Smooth muscle cell (in vitro differentiated cells): ENCODE results near the gene CST1. TPM values are rescaled to one million over a fixed set of nuclear protein-coding genes. Genes with fewer than 3 reads are reported as not detected.

Experiments used
- DNase-seq: peaks from one replicate; lab custom pipeline; 2025; ENCODE audit not compliant: unreplicated experiment; lab: John Stamatoyannopoulos, UW
- H2AFZ ChIP-seq: fragments of 200-600 bp; sonication (generic); 2 replicates; pipeline ENCODE4 v1.6.0; 2016; ENCODE audit warnings: antibody characterized with exemption, low read depth, mild to moderate bottlenecking
- H3F3A ChIP-seq: fragments of 200-600 bp; sonication (generic); 2 replicates; pipeline ENCODE4 v1.6.0; 2017; ENCODE audit warnings: antibody characterized with exemption, low read depth
- H3K27ac ChIP-seq: fragments of 200-600 bp; sonication (generic); 2 replicates; pipeline ENCODE4 v1.5.1; 2016; ENCODE audit warnings: low read depth, mild to moderate bottlenecking
- H3K27me3 ChIP-seq: fragments of 200-600 bp; sonication (generic); 2 replicates; pipeline ENCODE4 v1.6.1; 2016; ENCODE audit warnings: low read depth, mild to moderate bottlenecking
- H3K36me3 ChIP-seq: fragments of 200-600 bp; sonication (generic); 2 replicates; pipeline ENCODE4 v1.5.1; 2016; ENCODE audit warnings: low read depth
- H3K4me1 ChIP-seq: fragments of 200-600 bp; sonication (generic); 2 replicates; pipeline ENCODE4 v1.5.1; 2016; ENCODE audit warnings: low read depth
- H3K4me2 ChIP-seq: fragments of 200-600 bp; sonication (generic); 2 replicates; pipeline ENCODE4 v1.6.0; 2016; ENCODE audit warnings: mild to moderate bottlenecking
- H3K4me3 ChIP-seq: fragments of 200-600 bp; sonication (generic); 2 replicates; pipeline ENCODE4 v1.5.1; 2016; ENCODE audit warnings: mild to moderate bottlenecking
- H3K79me2 ChIP-seq: fragments of 200-600 bp; sonication (generic); 2 replicates; pipeline ENCODE4 v1.6.0; 2016; ENCODE audit warnings: low read depth, mild to moderate bottlenecking
- H3K9ac ChIP-seq: fragments of 200-600 bp; sonication (generic); 2 replicates; pipeline ENCODE4 v1.6.0; 2016; ENCODE audit warnings: low read depth
- H3K9me3 ChIP-seq: fragments of 200-600 bp; sonication (generic); replicated peaks from 2 replicates; pipeline ENCODE4 v1.5.1; 2016; ENCODE audit warnings: low read depth
- H4K20me1 ChIP-seq: fragments of 200-600 bp; sonication (generic); 2 replicates; pipeline ENCODE4 v1.6.0; 2016; ENCODE audit warnings: low read depth
- CTCF ChIP-seq: fragments of 200-600 bp; sonication (generic); IDR thresholded peaks from 2 replicates; pipeline ENCODE4 v1.5.1; 2017; ENCODE audit warnings: borderline replicate concordance, mild to moderate bottlenecking, antibody characterized with exemption; ENCODE audit not compliant: insufficient read depth, poor library complexity, severe bottlenecking
- WGBS: methylation state at CpG from one replicate; pipeline ENCODE4 v1.1.7; 2016; ENCODE audit warnings: low lambda C conversion rate; 5-methylcytosine and 5-hydroxymethylcytosine counted together
- polyA plus RNA-seq: library from polyadenylated mRNA; unstranded; fragments of >200 nt; fragmentation: Nextera tagmentation; extraction: Ambion mirVana; gene quantifications from 2 replicates; pipeline ENCODE4 v1.2.1, GENCODE V29; 2016
- total RNA-seq: library from RNA; depleted of rRNA; stranded (reverse); fragments of >200 nt; gene quantifications from 2 replicates; pipeline ENCODE4 v1.2.3, GENCODE V29; 2014

Gene CST1
- total and polyA plus RNA-seq, 2 experiments from 2014 or later, result 1.9 to 9.3 TPM

GRCh38 chr20:23776067-23776771 is 25.5 kb upstream of the CST1 start:
- H3K4me3 ChIP-seq, result no peak overlapping the region
- H4K20me1 ChIP-seq, result no peaks in the 10 kb centered on the region
- WGBS, result 54% methylated on average over 10 of the region's 14 CpGs
- no peak overlapping the region for H2AFZ ChIP-seq
- no peaks in the 10 kb centered on the region for H3K9me3 ChIP-seq
- no peaks in the 10 kb centered on the region for H3F3A ChIP-seq
- H3K79me2 ChIP-seq, result no peaks in the 10 kb centered on the region
- no peak for TF ChIP-seq CTCF
- H3K36me3 ChIP-seq, result no peaks in the 10 kb centered on the region
- no peak overlapping the region for H3K9ac ChIP-seq
- H3K27ac ChIP-seq, result no peak overlapping the region
- peaks cover 10% of the 10 kb centered on the region for H3K27me3 ChIP-seq
- no peak for DNase-seq
- peaks cover 7% of the 10 kb centered on the region for H3K4me1 ChIP-seq
- no peak overlapping the region for H3K4me2 ChIP-seq

GRCh38 chr20:23774081-23774480 is 23.3 kb upstream of the CST1 start:
- peaks cover 7% of the 10 kb centered on the region for H3K4me1 ChIP-seq
- H3K9me3 ChIP-seq, result no peaks in the 10 kb centered on the region
- H2AFZ ChIP-seq, result no peak overlapping the region
- H3K27ac ChIP-seq, result no peak overlapping the region
- H3F3A ChIP-seq, result no peaks in the 10 kb centered on the region
- peaks cover 11% of the 10 kb centered on the region for H3K27me3 ChIP-seq
- H4K20me1 ChIP-seq, result no peaks in the 10 kb centered on the region
- no peak for DNase-seq
- no peaks in the 10 kb centered on the region for H3K36me3 ChIP-seq
- 80% methylated on average over 7 of the region's 7 CpGs for WGBS
- no peak overlapping the region for H3K4me2 ChIP-seq
- no peak overlapping the region for H3K4me3 ChIP-seq
- H3K9ac ChIP-seq, result no peak overlapping the region
- TF ChIP-seq CTCF, result no peak
- no peaks in the 10 kb centered on the region for H3K79me2 ChIP-seq

GRCh38 chr20:23773579-23773978 is 22.8 kb upstream of the CST1 start:
- Histone ChIP-seq H3K9ac (no peak overlapping the region), H3K4me2 (no peak overlapping the region), H3K36me3 (no peaks in the 10 kb centered on the region), H3K27ac (no peak overlapping the region), H3K4me1 (peaks cover 7% of the 10 kb centered on the region), H2AFZ (no peak overlapping the region), H3K27me3 (peaks cover 11% of the 10 kb centered on the region), H4K20me1 (no peaks in the 10 kb centered on the region), H3K9me3 (no peaks in the 10 kb centered on the region), H3F3A (no peaks in the 10 kb centered on the region), H3K79me2 (no peaks in the 10 kb centered on the region), H3K4me3 (no peak overlapping the region)
- TF ChIP-seq CTCF, result no peak
- no peak for DNase-seq
- WGBS, result 92% methylated on average over 4 of the region's 4 CpGs

- 93% methylated on average over 8 of the region's 8 CpGs for WGBS
- no peaks in the 10 kb centered on the region for H3F3A ChIP-seq
- H3K4me3 ChIP-seq, result no peak overlapping the region
- no peak overlapping the region for H2AFZ ChIP-seq
- H3K9ac ChIP-seq, result no peak overlapping the region
- no peaks in the 10 kb centered on the region for H3K9me3 ChIP-seq
- TF ChIP-seq CTCF, result no peak
- no peak for DNase-seq
- H3K27ac ChIP-seq, result no peak overlapping the region
- H3K79me2 ChIP-seq, result no peaks in the 10 kb centered on the region
- H3K27me3 ChIP-seq, result peaks cover 11% of the 10 kb centered on the region
- H3K36me3 ChIP-seq, result no peaks in the 10 kb centered on the region
- no peak overlapping the region for H3K4me2 ChIP-seq
- H4K20me1 ChIP-seq, result no peaks in the 10 kb centered on the region
- H3K4me1 ChIP-seq, result peaks cover 7% of the 10 kb centered on the region
Observed at GRCh38 chr20:23773127-23773526, 22.4 kb upstream of the CST1 start.
